Fibroblast of lung (primary cell): ENCODE measurements around the gene XIRP2. TPM values are rescaled to one million over a fixed set of nuclear protein-coding genes. Genes with fewer than 3 reads are reported as not detected.

Source experiments
- DNase-seq, 2 donors: peaks; one replicate each; pipeline versions ENCODE4 v3.0.0 to v3.0.0-alpha.2; 2010; ENCODE audit warnings: low read depth in 2 of 2
- H2AFZ ChIP-seq: 2 replicates; pipeline ENCODE4 v1.5.1; 2012; ENCODE audit warnings: low read length, control low read depth, inconsistent platforms
- H3K27ac ChIP-seq: 2 replicates; pipeline ENCODE4 v1.5.1; 2011; ENCODE audit warnings: low read length, control low read depth; ENCODE audit not compliant: insufficient read depth
- H3K27me3 ChIP-seq: 2 replicates; pipeline ENCODE4 v1.5.1; 2011; ENCODE audit warnings: mild to moderate bottlenecking, low read length; ENCODE audit not compliant: control insufficient read depth, insufficient read depth
- H3K36me3 ChIP-seq: 2 replicates; pipeline ENCODE4 v1.5.1; 2011; ENCODE audit warnings: low read length; ENCODE audit not compliant: control insufficient read depth, insufficient read depth
- H3K4me1 ChIP-seq: 2 replicates; pipeline ENCODE4 v1.5.1; 2011; ENCODE audit warnings: low read length; ENCODE audit not compliant: control insufficient read depth, insufficient read depth; ENCODE audit errors: extremely low read depth
- H3K4me2 ChIP-seq: 2 replicates; pipeline ENCODE4 v1.5.1; 2011; ENCODE audit warnings: low read length, control low read depth; ENCODE audit not compliant: insufficient read depth; ENCODE audit errors: extremely low read depth
- H3K4me3 ChIP-seq, 4 experiments: fragments of 200-600 bp in 1 of 4; sonication (generic) in 1 of 4; replicated peaks in 1 of 4; 2 replicates each; pipeline ENCODE4 v1.5.1; 2011 to 2016; ENCODE audit warnings: low read length in 4 of 4, low read depth in 3 of 4, mild to moderate bottlenecking in 3 of 4, control low read depth in 2 of 4, inconsistent platforms in 1 of 4, mixed read lengths in 1 of 4; ENCODE audit not compliant: insufficient read depth in 1 of 4; ENCODE audit errors: control extremely low read depth in 1 of 4
- H3K79me2 ChIP-seq: 2 replicates; pipeline ENCODE4 v1.5.1; 2012; ENCODE audit warnings: mild to moderate bottlenecking, low read length, inconsistent platforms; ENCODE audit not compliant: control insufficient read depth, insufficient read depth
- H3K9ac ChIP-seq: 2 replicates; pipeline ENCODE4 v1.5.1; 2011; ENCODE audit warnings: mild to moderate bottlenecking, low read length, control low read depth; ENCODE audit not compliant: insufficient read depth
- H3K9me3 ChIP-seq: 2 replicates; pipeline ENCODE4 v1.5.1; 2012; ENCODE audit warnings: low read depth, low read length; ENCODE audit not compliant: control insufficient read depth, insufficient read depth
- H4K20me1 ChIP-seq: 2 replicates; pipeline ENCODE4 v1.5.1; 2011; ENCODE audit warnings: low read length; ENCODE audit not compliant: control insufficient read depth, insufficient read depth; ENCODE audit errors: extremely low read depth
- EZH2 ChIP-seq: IDR thresholded peaks from 2 replicates; pipeline ENCODE4 v1.5.1; 2012; ENCODE audit warnings: low read length, control low read depth, mild to moderate bottlenecking; ENCODE audit errors: missing control alignments
- polyA plus RNA-seq, 2 donors: library from polyadenylated mRNA; depleted of rRNA in 1 of 2; stranded (reverse) in 1 of 2; unstranded in 1 of 2; fragments of >200 nt; gene quantifications; 2 replicates each; pipeline ENCODE4 v1.2.1, GENCODE V29; 2011 to 2012; ENCODE audit warnings: missing spikeins in 1 of 2
- total RNA-seq: library from RNA; depleted of rRNA; stranded (reverse); fragments of >200 nt; gene quantifications from 2 replicates; pipeline ENCODE4 v1.2.1, GENCODE V29; 2014
- TF ChIP-seq, protein P1 (sequence below), 2 donors: IDR thresholded peaks in 1 of 2; conservative IDR thresholded peaks in 1 of 2; 1 replicate in 1 of 2; 2 replicates in 1 of 2; pipeline ENCODE4 v1.5.1; 2011 to 2012; ENCODE audit warnings: low read length in 2 of 2, control low read depth in 1 of 2, inconsistent platforms in 1 of 2, low read depth in 1 of 2, mild to moderate bottlenecking in 1 of 2

Gene XIRP2
- total and polyA plus RNA-seq, 2 donors (not counting 1 experiment from before 2014, with no cell fraction given) = 1.1 to 2.0 TPM

- no peaks in the 10 kb centered on the region for H3K27me3 ChIP-seq
- H3K79me2 ChIP-seq = no peaks in the 10 kb centered on the region
- no peak overlapping the region for H3K4me2 ChIP-seq
- H3K9ac ChIP-seq = no peak overlapping the region
- H4K20me1 ChIP-seq = no peaks in the 10 kb centered on the region
- no peak for DNase-seq
- no peak overlapping the region for H3K27ac ChIP-seq
- no peaks in the 10 kb centered on the region for H3K9me3 ChIP-seq
- H3K36me3 ChIP-seq = no peaks in the 10 kb centered on the region
- H3K4me3 ChIP-seq = no peak overlapping the region
- no peak for TF ChIP-seq EZH2
- TF ChIP-seq, protein P1, sequence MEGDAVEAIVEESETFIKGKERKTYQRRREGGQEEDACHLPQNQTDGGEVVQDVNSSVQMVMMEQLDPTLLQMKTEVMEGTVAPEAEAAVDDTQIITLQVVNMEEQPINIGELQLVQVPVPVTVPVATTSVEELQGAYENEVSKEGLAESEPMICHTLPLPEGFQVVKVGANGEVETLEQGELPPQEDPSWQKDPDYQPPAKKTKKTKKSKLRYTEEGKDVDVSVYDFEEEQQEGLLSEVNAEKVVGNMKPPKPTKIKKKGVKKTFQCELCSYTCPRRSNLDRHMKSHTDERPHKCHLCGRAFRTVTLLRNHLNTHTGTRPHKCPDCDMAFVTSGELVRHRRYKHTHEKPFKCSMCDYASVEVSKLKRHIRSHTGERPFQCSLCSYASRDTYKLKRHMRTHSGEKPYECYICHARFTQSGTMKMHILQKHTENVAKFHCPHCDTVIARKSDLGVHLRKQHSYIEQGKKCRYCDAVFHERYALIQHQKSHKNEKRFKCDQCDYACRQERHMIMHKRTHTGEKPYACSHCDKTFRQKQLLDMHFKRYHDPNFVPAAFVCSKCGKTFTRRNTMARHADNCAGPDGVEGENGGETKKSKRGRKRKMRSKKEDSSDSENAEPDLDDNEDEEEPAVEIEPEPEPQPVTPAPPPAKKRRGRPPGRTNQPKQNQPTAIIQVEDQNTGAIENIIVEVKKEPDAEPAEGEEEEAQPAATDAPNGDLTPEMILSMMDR (conservative IDR thresholded peaks at IDR 0.05 in 1 of 2, IDR thresholded peaks at IDR 0.05 in 1 of 2; ENCODE audit: low read depth in 1 of 2, low read length in 2 of 2) = no peak
- H2AFZ ChIP-seq = no peak overlapping the region
- H3K4me1 ChIP-seq = peaks cover 9% of the 10 kb centered on the region
Measured at GRCh38 chr2:167133614-167134013, 245.3 kb downstream of the XIRP2 start.

GRCh38 chr2:167134381-167135072 lies 246.2 kb downstream of the XIRP2 start:
- H3K4me2 ChIP-seq = peak overlapping the region; percentile 9
- no peak for TF ChIP-seq EZH2
- TF ChIP-seq, protein P1 (conservative IDR thresholded peaks at IDR 0.05 in 1 of 2, IDR thresholded peaks at IDR 0.05 in 1 of 2; ENCODE audit: low read depth in 1 of 2, low read length in 2 of 2) = no peak
- H3K4me1 ChIP-seq = peaks cover 9% of the 10 kb centered on the region
- no peaks in the 10 kb centered on the region for H3K9me3 ChIP-seq
- no peak overlapping the region for H3K9ac ChIP-seq
- H4K20me1 ChIP-seq = no peaks in the 10 kb centered on the region
- H3K4me3 ChIP-seq = no peak overlapping the region
- no peak overlapping the region for H2AFZ ChIP-seq
- H3K27me3 ChIP-seq = no peaks in the 10 kb centered on the region
- peak; percentile 76 to 88 for DNase-seq
- H3K36me3 ChIP-seq = no peaks in the 10 kb centered on the region
- H3K27ac ChIP-seq = peak overlapping the region; percentile 21
- H3K79me2 ChIP-seq = no peaks in the 10 kb centered on the region

DNA sequence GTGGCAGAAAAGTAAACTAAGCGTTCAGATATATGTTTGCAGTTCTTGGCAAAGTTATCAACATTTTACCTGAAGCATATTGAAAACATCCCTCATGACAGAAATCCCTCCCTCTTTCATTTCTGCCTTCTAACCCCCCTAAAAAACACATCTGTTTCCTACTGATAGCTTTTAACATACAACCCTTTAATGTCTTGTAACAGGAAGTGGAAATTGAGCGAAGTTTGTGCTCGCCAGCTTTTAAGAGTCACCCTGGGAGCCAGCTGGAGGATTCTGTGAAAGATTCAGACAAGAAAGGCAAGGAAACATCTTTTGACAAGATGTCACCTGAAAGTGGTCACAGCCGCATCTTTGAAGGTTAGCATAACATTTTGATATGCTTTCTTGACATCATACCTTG lies 247.4 kb downstream of the XIRP2 start:
- Histone ChIP-seq H2AFZ (peak overlapping the region; percentile 31), H3K4me2 (peak overlapping the region; percentile 4), H3K9me3 (no peaks in the 10 kb centered on the region), H4K20me1 (no peaks in the 10 kb centered on the region), H3K4me3 (peak overlapping the region in 1 of 4 experiments; percentile 16), H3K36me3 (no peaks in the 10 kb centered on the region), H3K27ac (peak overlapping the region; percentile 21), H3K9ac (no peak overlapping the region), H3K27me3 (no peaks in the 10 kb centered on the region), H3K4me1 (peaks cover 13% of the 10 kb centered on the region), H3K79me2 (no peaks in the 10 kb centered on the region)
- no peak for TF ChIP-seq EZH2
- TF ChIP-seq, protein P1 (conservative IDR thresholded peaks at IDR 0.05 in 1 of 2, IDR thresholded peaks at IDR 0.05 in 1 of 2; ENCODE audit: low read depth in 1 of 2, low read length in 2 of 2) = no peak
- DNase-seq = peak; percentile 20 to 54
